K562 (cell line): ENCODE results near the gene JPH3. TPM values are rescaled to one million over a fixed set of nuclear protein-coding genes. Genes with fewer than 3 reads are reported as not detected.

Source experiments
- ATAC-seq: fragments of 200-7000 bp; cut with Tn5 transposase; 3 replicates; pipeline ENCODE4 v1.9.1; 2020; ENCODE audit warnings: moderate library complexity
- BruUV-seq: library from RNA; stranded (reverse); fragments of 400-500 nt; replicated peaks from 2 replicates; lab custom pipeline; 2021; lab: Mats Ljungman, UMichigan
- CTCF ChIA-PET: fragments of 300-600 bp; formaldehyde crosslinking; extraction: SDS; loops from one replicate; lab custom pipeline; 2021; ENCODE audit warnings: low intra/inter-chr PET ratio; lab: Yijun Ruan, JAX
- POLR2A ChIA-PET: fragments of 300-600, 350-650 bp; sonication (Branson Sonifier 250); formaldehyde crosslinking; extraction: SDS; loops from one replicate; lab custom pipeline; 2021; ENCODE audit warnings: antibody characterized with exemption, inconsistent platforms; lab: Yijun Ruan, JAX
- DNase-seq, 4 experiments: peaks; one replicate each; pipeline versions ENCODE4 v3.0.0 to v3.0.0-alpha.2; 2011 to 2018; ENCODE audit warnings: low spot score in 3 of 4, mixed read lengths in 3 of 4; ENCODE audit errors: extremely low read depth in 1 of 4
- FAIRE-seq: peaks from 2 replicates; lab custom pipeline; 2011; peaks lifted over from hg19 to GRCh38; lab: Jason Lieb, UNC
- H2AFZ ChIP-seq: 2 replicates; pipeline ENCODE4 v1.6.0; 2011; ENCODE audit warnings: low read depth, low read length, control low read depth, inconsistent platforms
- H3K27ac ChIP-seq: fragments of 200-600 bp; 3 replicates; pipeline ENCODE4 v1.8.0; 2011; ENCODE audit warnings: low read depth, mild to moderate bottlenecking, control low read depth, inconsistent platforms, low read length, moderate library complexity, mixed read lengths; ENCODE audit errors: extremely low read depth
- H3K27me3 ChIP-seq, 2 experiments: fragments of 300-600 bp in 1 of 2; 2 replicates in 1 of 2; 3 replicates in 1 of 2; pipeline versions ENCODE4 v1.6.0 to v1.8.0; 2011; ENCODE audit warnings: inconsistent platforms in 2 of 2, low read length in 2 of 2, mild to moderate bottlenecking in 1 of 2, mixed read lengths in 1 of 2, moderate library complexity in 1 of 2; ENCODE audit not compliant: control insufficient read depth in 2 of 2, insufficient read depth in 2 of 2
- H3K36me3 ChIP-seq: fragments of 300-600 bp; 3 replicates; pipeline ENCODE4 v1.8.0; 2011; ENCODE audit warnings: mild to moderate bottlenecking, low read length, inconsistent platforms; ENCODE audit not compliant: control insufficient read depth, insufficient read depth
- H3K4me1 ChIP-seq, 2 experiments: fragments of 200-600 bp in 1 of 2; replicated peaks in 1 of 2; 2 replicates in 1 of 2; 3 replicates in 1 of 2; pipeline versions ENCODE4 v1.5.1 to v1.8.0; 2011; ENCODE audit warnings: inconsistent platforms in 2 of 2, low read length in 2 of 2, mild to moderate bottlenecking in 1 of 2, mixed read lengths in 1 of 2, moderate library complexity in 1 of 2; ENCODE audit not compliant: control insufficient read depth in 2 of 2, insufficient read depth in 2 of 2
- H3K4me2 ChIP-seq: 2 replicates; pipeline ENCODE4 v1.6.1; 2011; ENCODE audit warnings: low read length, control low read depth, inconsistent platforms, mixed read lengths; ENCODE audit not compliant: insufficient read depth
- H3K4me3 ChIP-seq: fragments of 200-600 bp; sonication (generic), shearing (Covaris generic); 2 replicates; pipeline ENCODE4 v1.5.1; 2016; ENCODE audit warnings: control low read depth, inconsistent platforms
- H3K79me2 ChIP-seq: fragments of 200-600 bp; 3 replicates; pipeline ENCODE4 v1.8.0; 2011; ENCODE audit warnings: low read length, inconsistent platforms; ENCODE audit not compliant: control insufficient read depth, insufficient read depth
- H3K9ac ChIP-seq, 2 experiments: 2 replicates each; pipeline versions ENCODE4 v1.6.0 to v1.6.1; 2011; ENCODE audit warnings: low read depth in 2 of 2, low read length in 2 of 2, control low read depth in 1 of 2, inconsistent platforms in 1 of 2, mild to moderate bottlenecking in 1 of 2, mixed read lengths in 1 of 2; ENCODE audit not compliant: insufficient read depth in 1 of 2
- H3K9me1 ChIP-seq: one replicate; pipeline ENCODE4 v1.6.0; 2011; ENCODE audit warnings: inconsistent platforms, mild to moderate bottlenecking, low read length, moderate library complexity; ENCODE audit not compliant: control insufficient read depth, insufficient read depth
- H3K9me3 ChIP-seq: replicated peaks from 2 replicates; pipeline ENCODE4 v1.5.1; 2011; ENCODE audit warnings: low read depth, low read length, inconsistent platforms; ENCODE audit not compliant: control insufficient read depth, insufficient read depth
- H4K20me1 ChIP-seq: replicated peaks from 2 replicates; pipeline ENCODE4 v1.6.1; 2011; ENCODE audit warnings: low read length, inconsistent platforms, mixed read lengths; ENCODE audit not compliant: control insufficient read depth, insufficient read depth
- AFF1 ChIP-seq, 2 experiments: fragments of 450-650 bp; IDR thresholded peaks; 2 replicates each; pipeline ENCODE4 v1.6.1; 2018; ENCODE audit warnings: mild to moderate bottlenecking in 2 of 2, low read depth in 1 of 2; ENCODE audit not compliant: partially characterized antibody in 2 of 2
- E2F4 ChIP-seq: sonication (generic); formaldehyde crosslinking; IDR thresholded peaks from 2 replicates; pipeline ENCODE4 v1.8.0; 2022; ENCODE audit warnings: mild to moderate bottlenecking, low read depth, missing genetic modification reagents
- IRF2 ChIP-seq: sonication (generic); formaldehyde crosslinking; IDR thresholded peaks from 2 replicates; pipeline ENCODE4 v1.8.1; 2022; ENCODE audit warnings: mild to moderate bottlenecking, missing genetic modification reagents
- NR2C2 ChIP-seq, 2 experiments: fragments of 200-800 bp in 1 of 2; sonication (Bioruptor generic) in 1 of 2; sonication (generic) in 1 of 2; formaldehyde crosslinking in 1 of 2; IDR thresholded peaks; 2 replicates each; pipeline versions ENCODE4 v1.6.1 to v1.8.0; 2016 to 2022; ENCODE audit warnings: mild to moderate bottlenecking in 1 of 2, missing compliant biosample characterization in 1 of 2, missing genetic modification characterization in 1 of 2, missing genetic modification reagents in 1 of 2
- REST ChIP-seq, 2 experiments: fragments of 450-650 bp; formaldehyde crosslinking in 1 of 2; IDR thresholded peaks; 2 replicates each; pipeline versions ENCODE4 v1.4.0 to v1.6.1; 2014 to 2020; ENCODE audit warnings: mild to moderate bottlenecking in 2 of 2, borderline replicate concordance in 1 of 2, low read depth in 1 of 2
- WGBS: fragments of 100-300 bp; shearing (Covaris generic); methylation state at CpG from one replicate; pipeline ENCODE4 v1.1.6; 2016; ENCODE audit warnings: low coverage, mixed read lengths; ENCODE audit not compliant: insufficient coverage; ENCODE audit errors: missing lambda C conversion rate; 5-methylcytosine and 5-hydroxymethylcytosine counted together
- in situ Hi-C: fragments of 300-500 bp; cut with MboI; formaldehyde crosslinking; loops from 4 replicates; pipeline ENCODE4 v1.15.0; 2018; ENCODE audit warnings: inconsistent platforms, mixed read lengths
- intact Hi-C: fragments of 100-400 bp; cut with micrococcal nuclease; formaldehyde crosslinking; loops from 2 replicates; pipeline ENCODE4 v1.14.2; 2022
- polyA plus RNA-seq, 8 experiments: library from polyadenylated mRNA; depleted of rRNA in 4 of 8; stranded (reverse) in 5 of 8; unstranded in 3 of 8; fragments of >200 nt; fragmentation: Nextera tagmentation in 2 of 8; fragmentation: Illumina TruSeq in 1 of 8; extraction: Ambion mirVana in 2 of 8; extraction: Trizol in 1 of 8; gene quantifications; 2 replicates each; pipeline versions ENCODE4 v1.2.1 to v1.2.3, GENCODE V29; 2011 to 2014; ENCODE audit warnings: inconsistent platforms in 1 of 8, missing spikeins in 1 of 8
- total RNA-seq, 7 experiments: library from RNA; depleted of rRNA in 6 of 7; stranded (reverse); fragments of >200 nt in 6 of 7; fragmentation: Illumina TruSeq in 2 of 7; extraction: Trizol in 2 of 7; gene quantifications; 2 replicates each; pipeline versions ENCODE4 v1.2.1 to v1.2.3, GENCODE V29; 2011 to 2021; ENCODE audit warnings: low replicate concordance in 1 of 7

JPH3 gene
- total and polyA plus RNA-seq, 9 of the 15 experiments (the other 6 are each of a cell fraction or from before 2014, with no cell fraction given), result 0.01 TPM; not detected in 8

GRCh38 chr16:87608400-87608985 lies 6.2 kb downstream of the JPH3 start:
- Histone ChIP-seq H3K9me1 (no peaks in the 10 kb centered on the region), H3K9ac (no peak overlapping the region), H3K27me3 (peaks cover 34 to 79% of the 10 kb centered on the region in 2 experiments; a peak in 4 of 5 replicates), H3K27ac (no peak overlapping the region), H2AFZ (no peak overlapping the region), H3K4me3 (no peak overlapping the region), H3K36me3 (no peaks in the 10 kb centered on the region), H3K4me2 (no peak overlapping the region), H4K20me1 (peaks cover 24% of the 10 kb centered on the region; the same call in 1 of the 2 replicates), H3K9me3 (no peaks in the 10 kb centered on the region), H3K79me2 (no peaks in the 10 kb centered on the region), H3K4me1 (peaks cover 0 to 4% of the 10 kb centered on the region in 2 experiments; a peak in 2 of 5 replicates)
- in situ Hi-C loops (no loop called here), intact Hi-C loops (no loop called here)
- DNase-seq, result peak; percentile 75 to 85 (median 82)
- FAIRE-seq, result peak; percentile 86
- BruUV-seq, result no TSS peak
- 2% methylated on average over 18 of the region's 20 CpGs for WGBS
- peak; percentile 90 for ATAC-seq
- CTCF ChIA-PET, result no interaction called here
- POLR2A ChIA-PET, result interaction anchor here (0.7 kb wide), 1 partner anchor 11 kb away, joined by 3 read pairs; no protein-coding TSS in a partner anchor
- TF ChIP-seq IRF2 (no peak), REST (IDR thresholded peaks at IDR 0.05; ENCODE audit: borderline replicate concordance) (peak; percentile 99), REST (CRISPR knock-in tag; IDR thresholded peaks at IDR 0.05; ENCODE audit: low read depth) (peak; percentile 97), NR2C2 (CRISPR knock-in tag; IDR thresholded peaks at IDR 0.05) (0 out of 2 replicates have a peak, but pooled peaks have one; percentile 51), NR2C2 (tag; IDR thresholded peaks at IDR 0.05) (no peak), E2F4 (CRISPR knock-in tag) (0 out of 2 replicates have a peak, but pooled peaks have one; percentile 70), AFF1 (IDR thresholded peaks at IDR 0.05; ENCODE audit: low read depth in 1 of 2, partially characterized antibody in 2 of 2) (peak in 1 of 2 experiments; percentile 83)
